Fibroblast of the aortic adventitia (primary cell): ENCODE data around the gene MOB3B. TPM values are rescaled to one million over a fixed set of nuclear protein-coding genes. Genes with fewer than 3 reads are reported as not detected.

ENCODE experiments used
- DNase-seq: peaks from one replicate; pipeline ENCODE4 v3.0.0-alpha.2; 2010; ENCODE audit warnings: low read depth
- H3K4me3 ChIP-seq: 2 replicates; pipeline ENCODE4 v1.5.1; 2011; ENCODE audit warnings: low read depth, mild to moderate bottlenecking, control low read depth, low read length, moderate library complexity
- CTCF ChIP-seq: IDR thresholded peaks from 2 replicates; pipeline ENCODE4 v1.5.1; 2011; ENCODE audit warnings: mild to moderate bottlenecking, low read length, control low read depth, inconsistent platforms; ENCODE audit not compliant: insufficient read depth
- total RNA-seq: library from RNA; depleted of rRNA; stranded (reverse); fragments of >200 nt; gene quantifications from 2 replicates; pipeline ENCODE4 v1.2.3, GENCODE V29; 2012; ENCODE audit warnings: low replicate concordance

Gene MOB3B
- total RNA-seq, 1 donor: under 0.01 TPM

DNA sequence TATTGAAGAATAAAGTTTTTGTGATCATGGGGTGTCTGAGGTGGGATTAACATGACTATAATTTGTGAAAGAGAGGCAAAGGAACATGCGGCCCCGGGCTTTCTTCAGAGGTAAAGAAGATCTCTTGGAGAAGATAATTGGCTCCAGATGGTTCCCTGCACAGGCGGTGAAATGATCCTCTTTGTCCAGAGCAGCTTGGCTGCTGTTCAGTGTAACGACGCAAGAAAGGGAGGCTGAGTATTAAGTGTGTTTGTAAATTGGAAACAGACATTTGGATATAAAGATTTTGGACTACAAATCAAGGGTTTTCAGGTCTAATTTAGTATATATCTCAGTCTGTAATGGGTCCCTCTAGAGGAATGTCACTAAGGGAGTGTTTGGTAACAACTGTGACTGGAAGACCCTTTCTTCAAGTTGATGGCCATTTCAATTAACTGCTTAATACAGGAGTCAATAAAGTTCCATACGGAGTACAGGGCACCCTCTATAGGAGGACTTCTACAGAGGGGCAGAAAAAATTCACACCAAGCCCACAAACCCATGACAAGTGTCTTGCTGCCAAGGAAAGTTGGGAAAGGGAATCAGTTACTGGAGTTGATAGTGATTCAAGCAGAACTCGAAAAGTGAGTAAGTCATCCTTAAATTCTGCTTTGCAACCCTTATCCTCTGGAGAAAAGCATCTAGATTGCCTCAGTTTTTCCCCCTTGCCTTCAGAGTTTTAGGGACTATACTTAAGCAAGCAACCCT, 236.8 kb downstream of the MOB3B start:
- TF ChIP-seq CTCF: no peak
- no peak overlapping the region for H3K4me3 ChIP-seq
- DNase-seq: peak; percentile 52

GRCh38 chr9:27291292-27291691, 238.3 kb downstream of the MOB3B start:
- TF ChIP-seq CTCF: no peak
- no peak for DNase-seq
- no peak overlapping the region for H3K4me3 ChIP-seq

DNA sequence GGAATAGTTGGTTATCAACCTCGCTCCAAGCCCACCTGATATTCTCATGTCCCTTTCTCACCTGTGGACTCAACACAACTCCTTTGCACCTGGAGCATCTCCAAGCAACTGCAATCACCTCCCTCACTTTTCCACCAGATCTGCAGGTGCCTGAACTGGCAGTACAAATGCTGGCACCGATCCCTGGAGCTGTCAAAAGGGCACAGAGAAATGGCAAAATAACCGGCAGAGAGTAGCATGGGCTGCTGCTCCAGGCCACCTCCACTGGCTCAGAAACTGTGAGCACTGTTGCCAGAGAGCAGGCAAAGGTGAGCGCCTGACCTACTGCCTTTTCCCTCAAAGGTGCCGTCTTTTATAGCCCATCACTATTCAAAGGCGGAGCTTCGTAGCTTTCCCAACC, 247.3 kb downstream of the MOB3B start:
- no peak for TF ChIP-seq CTCF
- DNase-seq: no peak

GRCh38 chr9:27280860-27281259, 248.8 kb downstream of the MOB3B start:
- H3K4me3 ChIP-seq: no peak overlapping the region
- TF ChIP-seq CTCF: no peak
- DNase-seq: no peak

More for the DNA sequence above, 247.3 kb downstream of the MOB3B start:
- H3K4me3 ChIP-seq: no peak overlapping the region

- H3K4me3 ChIP-seq: no peak overlapping the region
- DNase-seq: no peak
- no peak for TF ChIP-seq CTCF
These were observed 249.4 kb downstream of the MOB3B start for GRCh38 chr9:27280249-27280648.

- no peak overlapping the region for H3K4me3 ChIP-seq
- no peak for DNase-seq
- TF ChIP-seq CTCF: no peak
These were observed 250.0 kb downstream of the MOB3B start for GRCh38 chr9:27279611-27280010.

- TF ChIP-seq CTCF: no peak
- peak; percentile 20 for DNase-seq
These were observed 251.2 kb downstream of the MOB3B start for GRCh38 chr9:27278374-27278773.

More at GRCh38 chr9:27278374-27278773, 251.2 kb downstream of the MOB3B start:
- no peak overlapping the region for H3K4me3 ChIP-seq
